GM21367 (cell line): Measurements from ENCODE around the gene DSG4.

Source experiments
- ATAC-seq: cut with Tn5 transposase; IDR thresholded peaks from one replicate; pipeline ENCODE4 v1.9.1; 2021; ENCODE audit not compliant: unreplicated experiment

DSG4 gene

DNA sequence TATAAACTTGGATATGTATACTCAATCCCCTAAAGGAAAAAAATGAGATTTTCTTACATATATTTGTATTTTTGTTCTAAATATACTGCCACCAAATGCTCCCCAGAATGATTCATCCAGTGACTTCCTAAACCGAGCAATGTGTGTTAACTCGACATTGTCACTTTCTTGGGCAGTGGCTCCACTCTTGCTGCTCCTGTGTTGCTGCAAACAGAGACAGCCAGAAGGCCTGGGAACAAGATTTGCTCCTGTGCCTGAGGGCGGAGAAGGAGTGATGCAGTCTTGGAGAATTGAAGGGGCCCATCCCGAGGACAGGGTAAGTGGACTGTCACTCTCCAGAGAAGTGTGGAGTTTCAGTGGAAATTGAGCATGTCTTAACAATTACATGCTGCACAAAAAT is 32.7 kb downstream of the DSG4 start:
- ATAC-seq: no peak

DNA sequence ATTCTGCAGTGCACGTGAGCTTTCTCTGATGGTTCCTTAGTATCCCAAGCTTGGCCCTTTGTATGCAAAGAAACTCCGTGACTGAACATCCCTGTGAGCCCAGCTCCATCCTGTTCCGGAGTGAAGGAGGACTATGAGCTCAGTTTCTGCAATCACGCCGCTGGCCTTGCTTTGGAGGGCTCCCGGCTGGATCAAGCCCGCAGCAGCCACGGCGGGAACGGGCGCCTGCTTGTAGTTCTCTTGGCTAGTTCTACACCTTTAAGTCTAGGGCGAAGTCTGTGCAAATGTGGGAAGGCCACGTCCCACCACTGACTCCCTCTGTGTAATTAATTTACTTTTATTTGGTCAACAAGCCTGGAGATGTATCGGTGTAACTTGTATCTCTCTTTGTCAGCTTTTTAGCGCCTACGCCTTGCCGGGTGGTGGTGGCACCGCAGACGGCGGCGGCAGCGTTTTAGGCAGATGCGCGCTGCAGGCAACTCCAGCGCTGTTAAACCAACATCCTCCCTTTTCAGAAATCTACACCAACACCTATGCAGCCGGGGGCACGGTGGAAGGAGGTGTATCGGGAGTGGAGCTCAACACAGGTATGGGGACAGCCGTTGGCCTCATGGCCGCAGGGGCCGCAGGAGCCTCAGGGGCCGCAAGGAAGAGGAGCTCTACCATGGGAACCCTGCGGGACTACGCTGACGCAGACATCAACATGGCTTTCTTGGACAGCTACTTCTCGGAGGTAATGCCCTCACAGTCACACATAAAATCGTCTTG is 34.3 kb downstream of the DSG4 start:
- ATAC-seq: no peak

DNA sequence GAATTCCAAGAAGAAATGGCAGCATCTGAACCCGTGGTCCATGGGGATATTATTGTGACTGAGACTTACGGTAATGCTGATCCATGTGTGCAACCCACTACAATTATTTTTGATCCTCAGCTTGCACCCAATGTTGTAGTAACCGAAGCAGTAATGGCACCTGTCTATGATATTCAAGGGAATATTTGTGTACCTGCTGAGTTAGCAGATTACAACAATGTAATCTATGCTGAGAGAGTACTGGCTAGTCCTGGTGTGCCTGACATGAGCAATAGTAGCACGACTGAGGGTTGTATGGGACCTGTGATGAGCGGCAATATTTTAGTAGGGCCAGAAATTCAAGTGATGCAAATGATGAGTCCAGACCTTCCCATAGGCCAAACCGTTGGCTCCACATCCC is 36.6 kb downstream of the DSG4 start:
- no peak for ATAC-seq

GRCh38 chr18:31417850-31418249 is 41.3 kb downstream of the DSG4 start:
- no peak for ATAC-seq

DNA sequence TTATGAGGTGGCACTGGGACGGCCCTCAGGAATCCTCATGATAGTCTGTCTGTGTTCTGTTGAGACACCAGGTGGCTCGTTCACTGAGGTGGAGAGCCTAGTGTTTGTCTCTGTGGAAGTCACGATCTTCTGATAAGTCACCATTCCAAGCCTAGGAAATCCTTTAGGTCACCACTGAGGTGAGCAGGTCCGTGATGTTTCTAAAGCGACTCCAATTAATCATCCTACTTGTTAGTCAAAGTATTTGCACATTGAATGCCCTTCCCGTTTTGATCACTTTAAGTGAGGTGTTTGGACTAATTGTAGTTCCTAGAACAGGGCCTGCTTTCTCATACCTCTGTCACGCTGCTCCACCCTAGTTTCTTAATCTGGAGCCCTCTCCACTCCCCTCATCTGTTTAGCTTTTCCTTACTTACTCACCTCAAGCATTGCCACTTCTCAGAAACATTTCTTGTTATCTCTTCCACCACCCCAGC is 42.9 kb downstream of the DSG4 start:
- ATAC-seq: no peak

DNA sequence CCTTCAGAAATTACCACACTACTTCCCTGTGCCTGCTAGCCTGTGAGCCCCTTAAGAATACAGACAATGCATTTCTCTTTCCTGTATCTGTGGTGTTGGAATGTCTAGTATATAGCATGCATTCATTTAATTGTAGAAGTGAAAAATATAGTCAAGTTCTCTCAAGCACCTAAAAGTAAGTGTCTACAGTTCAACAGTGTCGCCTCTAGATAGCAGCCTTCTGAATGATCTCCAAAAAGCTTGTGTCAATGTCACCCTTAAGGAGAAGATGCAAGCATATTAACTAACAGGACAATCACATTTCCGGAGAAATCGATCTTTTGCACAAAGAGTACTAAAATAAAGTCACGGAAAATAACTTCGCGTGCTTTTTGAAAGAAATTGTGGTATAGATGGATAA is 43.5 kb downstream of the DSG4 start:
- ATAC-seq: no peak

- no peak for ATAC-seq
Observed at GRCh38 chr18:31420524-31420923, 43.9 kb downstream of the DSG4 start.

DNA sequence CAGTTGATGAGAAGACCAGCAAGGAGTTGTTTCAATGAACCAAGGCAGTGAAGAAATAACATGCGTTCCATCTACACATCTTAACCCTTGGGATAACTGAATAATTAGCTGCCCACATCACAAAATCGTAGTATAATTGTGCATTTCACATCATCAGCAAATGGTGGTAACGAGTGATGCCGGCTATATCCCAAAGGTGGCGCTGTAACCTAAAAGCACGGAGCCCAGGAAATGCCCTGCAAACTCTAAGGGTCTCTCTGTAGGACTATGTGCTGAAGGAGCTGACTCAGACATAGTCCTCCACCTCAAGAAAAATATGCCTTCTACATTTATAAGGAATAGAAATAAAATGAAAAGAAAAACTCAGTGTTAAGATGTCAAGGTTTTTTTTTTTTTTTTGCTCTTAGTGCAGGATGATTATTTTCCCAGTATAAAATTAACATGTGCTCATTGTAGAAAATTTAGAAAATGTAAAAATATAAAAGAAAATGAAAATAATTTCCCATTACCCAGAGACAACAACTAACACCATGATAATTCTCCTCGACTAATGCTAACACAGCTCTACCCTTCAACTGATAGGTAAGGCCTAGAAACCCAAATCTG is 47.9 kb downstream of the DSG4 start:
- no peak for ATAC-seq

- no peak for ATAC-seq
Observed at GRCh38 chr18:31426021-31426420, 49.4 kb downstream of the DSG4 start.

GRCh38 chr18:31426871-31427406 is 50.4 kb downstream of the DSG4 start:
- no peak for ATAC-seq

- no peak for ATAC-seq
Observed at GRCh38 chr18:31428211-31428610, 51.6 kb downstream of the DSG4 start.

- no peak for ATAC-seq
Observed at GRCh38 chr18:31429623-31430022, 53.0 kb downstream of the DSG4 start.

GRCh38 chr18:31430072-31430471 is 53.5 kb downstream of the DSG4 start:
- ATAC-seq: no peak

GRCh38 chr18:31430554-31430953 is 54.0 kb downstream of the DSG4 start:
- no peak for ATAC-seq

DNA sequence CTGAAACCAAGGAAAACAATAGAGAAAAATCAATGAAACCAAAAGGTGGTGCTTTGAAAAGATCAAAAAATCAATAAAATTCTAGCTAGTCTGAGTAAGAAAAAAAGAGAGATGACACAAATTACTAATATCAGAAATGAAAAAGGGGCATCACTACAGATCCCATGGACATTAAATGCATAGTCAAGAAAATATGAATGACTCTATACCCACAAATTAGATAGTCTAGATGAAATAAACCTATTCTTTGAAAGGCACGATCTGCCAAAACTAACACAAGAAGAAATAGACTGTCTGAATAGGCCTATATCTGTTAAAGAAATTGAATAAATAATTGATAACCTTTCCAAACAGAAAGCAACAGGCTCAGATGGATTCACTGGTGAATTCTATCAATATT is 55.7 kb downstream of the DSG4 start:
- ATAC-seq: no peak

DNA sequence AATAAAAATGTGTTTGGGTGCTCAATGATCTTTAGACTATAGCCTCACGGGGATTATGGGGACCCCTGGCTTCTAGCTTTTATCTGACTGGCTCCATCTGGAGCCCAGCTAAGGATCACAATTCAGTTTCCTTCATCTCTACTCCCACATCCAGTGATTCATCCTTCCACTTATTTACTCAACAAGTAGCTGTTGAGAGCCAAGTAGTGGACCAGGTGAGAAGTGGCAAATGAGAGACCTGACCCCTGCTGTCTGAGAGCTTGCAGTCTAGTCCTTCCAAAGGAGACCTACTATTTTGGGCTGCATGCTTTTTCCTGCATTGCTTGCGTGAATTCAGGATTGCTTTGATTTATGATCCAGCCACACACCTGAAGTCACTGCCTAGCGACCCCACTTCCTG is 60.2 kb downstream of the DSG4 start:
- no peak for ATAC-seq

GRCh38 chr18:31438402-31438801 is 61.8 kb downstream of the DSG4 start:
- ATAC-seq: no peak

DNA sequence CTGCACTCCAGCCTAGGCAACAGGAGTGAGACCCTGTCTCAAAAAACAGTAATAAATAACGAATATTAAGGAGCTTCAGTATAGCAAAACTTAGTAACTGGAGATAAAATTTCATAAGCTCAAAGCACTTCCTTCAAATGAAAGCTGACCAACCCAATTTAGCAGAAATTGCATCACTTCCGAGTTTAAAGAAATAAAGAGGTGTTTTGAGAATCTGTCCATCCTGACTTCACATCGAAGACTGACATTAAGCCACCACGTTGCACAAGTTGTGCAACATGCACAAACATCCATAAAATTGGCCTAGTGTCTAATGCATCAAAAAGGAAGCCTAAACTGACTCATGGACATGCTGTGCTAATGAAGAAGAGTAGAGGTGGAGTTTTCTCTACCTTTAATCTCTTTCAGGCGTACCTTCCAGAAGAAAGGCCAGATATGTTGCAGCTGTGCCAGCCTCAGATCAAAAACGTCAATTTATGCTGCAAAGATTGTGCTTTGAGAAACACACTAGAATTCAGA is 63.3 kb downstream of the DSG4 start:
- no peak for ATAC-seq

DNA sequence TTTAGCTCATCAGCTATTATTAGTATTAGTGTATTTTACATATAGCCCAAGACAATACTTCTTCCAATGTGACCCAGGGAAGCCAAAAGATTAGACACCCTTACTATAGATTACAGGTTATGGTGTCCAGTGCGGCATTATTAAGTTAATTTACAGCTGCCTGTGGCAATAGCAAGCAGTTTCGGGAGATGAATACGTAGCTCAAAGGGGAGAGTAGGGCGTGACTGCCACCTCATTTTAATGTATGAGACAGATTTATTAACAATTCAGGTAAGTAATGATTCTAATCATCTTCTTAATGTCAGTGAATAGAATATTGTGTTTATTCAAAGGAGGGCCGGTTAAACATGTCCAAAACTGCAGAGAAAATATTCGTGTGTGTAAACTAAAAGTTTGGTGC is 64.2 kb downstream of the DSG4 start:
- no peak for ATAC-seq

- no peak for ATAC-seq
Observed at GRCh38 chr18:31441493-31441892, 64.9 kb downstream of the DSG4 start.

DNA sequence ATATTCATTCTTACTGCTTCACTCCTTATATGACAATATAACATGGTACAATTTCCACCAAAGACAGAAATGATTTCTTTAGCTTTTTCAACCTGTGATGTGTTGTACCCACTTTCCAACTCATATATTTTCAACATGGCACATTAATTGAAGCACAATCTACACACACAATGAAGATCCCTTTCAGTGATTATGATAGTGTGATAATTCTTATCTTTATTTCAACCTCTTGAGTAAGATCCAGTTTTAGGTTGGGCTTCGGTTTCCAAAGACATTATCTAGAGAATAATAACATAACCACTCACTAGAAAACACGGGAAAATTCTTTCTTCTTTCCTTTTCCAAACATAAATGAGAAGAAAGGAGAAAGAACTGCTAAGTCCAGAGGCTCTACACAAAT is 67.6 kb downstream of the DSG4 start:
- no peak for ATAC-seq

GRCh38 chr18:31445908-31446307 is 69.3 kb downstream of the DSG4 start:
- ATAC-seq: no peak
